ENCODE data around the gene MTRF1. TPM values are rescaled to one million over a fixed set of nuclear protein-coding genes. Genes with fewer than 3 reads are reported as not detected.

The MTRF1 gene
- total and polyA plus RNA-seq, 2 of the 8 experiments (the other 6 are each of a cell fraction or from before 2014, with no cell fraction given) = 8.0 to 19.2 TPM

DNA sequence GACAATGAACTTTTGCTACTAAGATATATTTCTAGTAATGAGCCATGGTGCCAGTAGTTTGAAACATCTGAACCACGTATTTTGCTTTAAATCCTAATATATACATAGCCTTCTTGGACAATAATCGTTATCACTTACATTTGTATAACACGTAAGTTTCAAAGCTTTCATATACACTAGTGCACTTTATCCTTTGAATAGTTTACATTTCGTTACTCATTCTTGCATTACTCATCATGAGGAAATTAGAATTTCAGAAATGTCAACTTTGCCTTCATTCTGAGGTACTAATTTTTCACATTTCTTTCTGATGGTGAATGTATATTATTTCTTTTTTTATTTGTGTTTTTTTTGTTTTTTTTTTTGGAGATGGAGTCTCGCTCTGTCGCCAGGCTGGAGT, 74.8 kb downstream of the MTRF1 start (continued):
- TF ChIP-seq SIN3A (conservative IDR thresholded peaks at IDR 0.05 in 1 of 2, IDR thresholded peaks at IDR 0.05 in 1 of 2; ENCODE audit: low read depth in 1 of 2, low read length in 2 of 2) (no peak), BACH1 (IDR thresholded peaks at IDR 0.05; ENCODE audit: low read length) (no peak), POLR2A (IDR thresholded peaks at IDR 0.05; ENCODE audit: control extremely low read depth in 1 of 2, low read depth in 2 of 2, low read length in 2 of 2) (no peak), EZH2 (IDR thresholded peaks at IDR 0.05; ENCODE audit: low read depth, low read length, severe bottlenecking) (no peak), TAF7 (optimal IDR thresholded peaks at IDR 0.05; ENCODE audit: borderline replicate concordance, low read depth, low read length) (no peak), EGR1 (IDR thresholded peaks at IDR 0.05; ENCODE audit: borderline replicate concordance, low read depth, low read length) (no peak)

Data from H1 (cell line).